ENCODE results near the gene ATP10A.

Gene ATP10A

DNA sequence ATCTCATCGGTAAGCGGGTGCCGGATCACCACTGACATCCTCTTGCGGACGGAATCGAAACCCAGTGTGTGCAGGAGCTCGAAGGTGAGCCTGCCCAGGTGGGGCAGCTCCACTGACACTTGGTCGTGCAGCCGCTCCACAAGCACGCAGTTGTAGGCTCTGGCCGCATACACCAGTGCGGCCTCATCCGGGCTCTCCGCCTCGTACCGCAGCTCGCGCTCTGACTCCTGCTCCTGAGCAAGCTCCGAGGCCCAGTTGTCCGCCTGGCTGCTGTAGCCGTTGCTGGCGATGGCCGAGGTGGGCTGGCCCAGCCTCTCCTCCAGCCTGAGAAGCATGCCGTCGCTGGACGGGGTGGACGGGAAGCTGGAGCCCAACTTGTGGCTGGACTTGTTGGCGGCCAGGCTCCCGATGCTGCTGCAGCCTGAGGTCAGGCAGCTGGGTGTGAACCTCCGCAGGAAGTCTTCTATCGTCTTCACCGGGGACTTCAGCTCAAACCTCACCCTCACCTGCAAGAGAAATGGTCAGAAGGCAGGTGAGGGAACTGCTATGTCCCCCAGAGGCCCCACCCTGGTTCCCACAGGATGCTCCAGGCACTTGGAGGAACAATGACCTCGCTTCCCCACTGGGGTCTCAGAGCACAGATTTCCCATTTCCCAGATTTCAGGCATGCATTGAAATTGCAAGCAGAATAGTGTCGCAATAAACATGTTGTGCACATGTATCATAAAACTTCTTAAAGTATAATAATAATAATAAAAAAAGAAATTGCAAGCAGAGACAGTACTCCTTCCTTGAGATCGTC is 149.2 kb downstream of the ATP10A start:
- TF ChIP-seq, protein P1, sequence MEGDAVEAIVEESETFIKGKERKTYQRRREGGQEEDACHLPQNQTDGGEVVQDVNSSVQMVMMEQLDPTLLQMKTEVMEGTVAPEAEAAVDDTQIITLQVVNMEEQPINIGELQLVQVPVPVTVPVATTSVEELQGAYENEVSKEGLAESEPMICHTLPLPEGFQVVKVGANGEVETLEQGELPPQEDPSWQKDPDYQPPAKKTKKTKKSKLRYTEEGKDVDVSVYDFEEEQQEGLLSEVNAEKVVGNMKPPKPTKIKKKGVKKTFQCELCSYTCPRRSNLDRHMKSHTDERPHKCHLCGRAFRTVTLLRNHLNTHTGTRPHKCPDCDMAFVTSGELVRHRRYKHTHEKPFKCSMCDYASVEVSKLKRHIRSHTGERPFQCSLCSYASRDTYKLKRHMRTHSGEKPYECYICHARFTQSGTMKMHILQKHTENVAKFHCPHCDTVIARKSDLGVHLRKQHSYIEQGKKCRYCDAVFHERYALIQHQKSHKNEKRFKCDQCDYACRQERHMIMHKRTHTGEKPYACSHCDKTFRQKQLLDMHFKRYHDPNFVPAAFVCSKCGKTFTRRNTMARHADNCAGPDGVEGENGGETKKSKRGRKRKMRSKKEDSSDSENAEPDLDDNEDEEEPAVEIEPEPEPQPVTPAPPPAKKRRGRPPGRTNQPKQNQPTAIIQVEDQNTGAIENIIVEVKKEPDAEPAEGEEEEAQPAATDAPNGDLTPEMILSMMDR (conservative IDR thresholded peaks at IDR 0.05; ENCODE audit: low read length) = no peak
- H3K4me3 ChIP-seq (ENCODE audit: low read length) = no peak overlapping the region
- DNase-seq (ENCODE audit: low read depth) = no peak

DNA sequence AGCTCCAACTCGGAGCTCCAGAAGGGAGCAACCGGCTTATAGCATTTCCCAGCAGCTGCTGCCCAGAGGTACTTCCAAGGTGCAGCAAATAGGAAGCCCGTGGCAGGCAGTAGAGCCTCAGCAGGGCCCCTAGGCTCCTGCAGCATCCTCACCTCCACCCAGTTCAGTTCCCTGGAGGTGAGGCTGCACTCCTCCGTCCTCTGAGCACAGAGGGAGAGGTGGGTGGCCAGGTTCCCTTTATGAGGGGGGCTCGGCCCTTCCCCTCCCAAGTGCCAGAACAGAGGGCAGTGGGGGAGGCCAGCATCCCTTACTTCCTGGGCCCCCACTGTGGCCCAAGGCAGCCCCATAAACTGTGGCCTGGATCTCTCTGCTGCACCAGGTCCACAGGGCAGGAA is 150.2 kb downstream of the ATP10A start:
- TF ChIP-seq, protein P1 (conservative IDR thresholded peaks at IDR 0.05; ENCODE audit: low read length) = no peak
- DNase-seq (ENCODE audit: low read depth) = no peak
- no peak overlapping the region for H3K4me3 ChIP-seq (ENCODE audit: low read length)

DNA sequence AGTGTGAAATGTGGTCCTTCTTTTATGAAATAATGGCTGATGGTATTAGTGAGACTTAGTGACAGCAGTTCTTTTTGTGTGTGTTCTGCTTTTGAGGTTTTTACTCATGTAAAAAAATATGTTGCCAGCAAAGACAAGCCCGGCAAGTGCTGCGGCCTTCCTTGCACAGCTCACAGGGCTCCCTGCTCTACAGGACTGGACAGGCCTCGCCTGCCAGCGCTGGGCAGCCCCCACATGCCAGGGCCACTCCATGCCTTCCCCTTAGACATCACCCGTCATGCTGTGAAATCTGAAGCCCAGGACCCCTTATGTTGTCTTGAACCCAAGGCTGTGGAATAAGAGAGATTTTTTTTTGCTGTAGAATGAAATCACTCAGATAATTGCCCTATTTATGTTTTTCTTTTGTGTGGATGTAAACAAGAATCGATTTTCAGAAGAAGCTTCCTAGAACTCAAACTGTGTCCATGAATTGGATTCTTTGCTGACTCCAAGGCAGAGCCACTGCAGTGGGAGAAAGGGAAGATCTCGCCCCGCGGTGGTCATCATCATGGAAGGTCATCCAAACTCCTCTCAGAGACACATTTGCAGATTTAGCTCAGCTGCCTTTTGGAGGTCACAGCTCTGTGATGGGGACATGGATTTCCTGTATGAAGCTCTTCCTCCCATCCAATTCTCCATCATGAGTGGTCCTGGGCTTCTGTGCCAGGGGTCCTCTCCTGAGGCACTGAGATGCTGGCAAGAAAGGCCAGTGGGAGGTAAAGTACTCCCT is 150.8 kb downstream of the ATP10A start:
- no peak for DNase-seq (ENCODE audit: low read depth)
- TF ChIP-seq, protein P1 (conservative IDR thresholded peaks at IDR 0.05; ENCODE audit: low read length) = no peak
- H3K4me3 ChIP-seq (ENCODE audit: low read length) = no peak overlapping the region

DNA sequence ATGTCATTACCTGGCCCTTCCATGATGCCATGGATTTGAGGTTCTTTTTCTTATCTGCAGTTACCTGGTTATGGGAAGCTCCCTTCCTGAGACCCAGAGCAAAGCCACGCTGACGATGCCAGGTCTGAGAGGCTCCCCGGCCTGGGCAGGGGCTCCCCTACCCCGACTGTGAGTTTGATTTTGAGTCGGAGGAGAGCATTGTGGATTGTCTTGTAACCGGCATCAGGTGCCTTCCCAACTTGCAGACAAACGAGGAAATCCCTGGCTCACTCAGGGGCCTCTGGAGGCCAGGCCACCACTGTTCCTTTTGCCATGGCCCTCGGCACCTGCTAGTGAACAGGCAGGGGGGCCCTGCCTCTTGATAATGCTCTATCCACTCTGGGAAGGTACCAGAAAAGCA is 151.4 kb downstream of the ATP10A start:
- no peak for DNase-seq (ENCODE audit: low read depth)
- TF ChIP-seq, protein P1 (conservative IDR thresholded peaks at IDR 0.05; ENCODE audit: low read length) = no peak
- no peak overlapping the region for H3K4me3 ChIP-seq (ENCODE audit: low read length)

DNA sequence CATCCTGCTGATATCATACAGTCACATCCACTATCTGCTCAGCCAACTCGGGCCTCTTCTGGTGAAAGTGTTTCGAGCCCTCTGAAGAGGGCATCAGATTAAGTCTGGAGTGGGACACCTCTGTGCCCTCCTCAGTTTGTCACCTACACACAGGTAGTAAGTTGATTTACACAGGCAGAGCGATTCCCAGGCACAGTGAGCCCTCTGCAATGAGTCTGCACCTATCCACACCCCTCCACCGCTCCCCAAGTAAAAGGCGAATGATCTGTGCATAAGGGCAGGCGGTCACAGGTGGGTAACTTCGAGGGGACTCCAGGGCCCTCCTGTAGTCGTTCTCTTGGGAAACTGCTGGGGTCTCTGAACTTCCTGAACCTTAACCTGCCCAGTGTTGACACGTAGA is 152.0 kb downstream of the ATP10A start:
- TF ChIP-seq, protein P1 (conservative IDR thresholded peaks at IDR 0.05; ENCODE audit: low read length) = no peak
- no peak for DNase-seq (ENCODE audit: low read depth)
- no peak overlapping the region for H3K4me3 ChIP-seq (ENCODE audit: low read length)

DNA sequence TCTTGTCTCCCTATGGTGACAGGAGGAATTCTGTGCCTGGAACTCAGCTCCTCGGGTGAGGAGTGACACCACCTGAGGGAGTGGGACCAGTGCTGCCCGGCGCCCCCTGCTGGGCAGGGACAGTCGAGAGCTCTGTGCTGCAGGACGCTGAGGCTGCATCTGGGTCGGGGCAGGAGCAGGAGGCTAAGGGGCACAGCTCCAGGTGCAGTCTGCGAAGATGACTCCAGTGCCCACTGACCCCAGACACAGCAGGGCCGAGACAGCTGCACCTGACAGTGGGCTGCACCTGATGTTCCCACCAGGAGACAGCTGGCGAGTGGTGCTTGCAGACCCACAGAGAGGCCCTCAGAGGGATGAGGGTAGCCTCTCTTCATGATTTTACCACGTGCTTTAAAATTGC is 152.9 kb downstream of the ATP10A start:
- H3K4me3 ChIP-seq (ENCODE audit: low read length) = no peak overlapping the region
- TF ChIP-seq, protein P1 (conservative IDR thresholded peaks at IDR 0.05; ENCODE audit: low read length) = peak; percentile 71
- peak; percentile 13 for DNase-seq (ENCODE audit: low read depth)

All from AG10803 (cell line).